Measurements from ENCODE around the gene AGAP3.

GRCh38 chr7:151083824-151084160 is 2.5 kb upstream of the AGAP3 start:
- TF ChIP-seq CTCF (conservative IDR thresholded peaks at IDR 0.05 in 1 of 2, IDR thresholded peaks at IDR 0.05 in 1 of 2; ENCODE audit: low read depth in 1 of 2, low read length in 2 of 2) = no peak
- no peak for TF ChIP-seq EZH2 (IDR thresholded peaks at IDR 0.05; ENCODE audit: low read length, missing control alignments)

Data from fibroblast of lung (primary cell).